ENCODE results near the gene AMFR. TPM values are rescaled to one million over a fixed set of nuclear protein-coding genes. Genes with fewer than 3 reads are reported as not detected.

AMFR gene
- total and polyA plus RNA-seq, 10 of the 15 experiments (the other 5 are each of a cell fraction or from before 2014, with no cell fraction given): 8.2 to 67.6 (median 28.1) TPM

- TF ChIP-seq RELB (IDR thresholded peaks at IDR 0.05; ENCODE audit: low read depth): no peak
- TF ChIP-seq BCLAF1 (IDR thresholded peaks at IDR 0.05): no peak
- TF ChIP-seq NRF1 (conservative IDR thresholded peaks at IDR 0.05; ENCODE audit: low read depth, low read length): no peak
These were observed 36.9 kb upstream of the AMFR start (continued) for GRCh38 chr16:56462064-56462796.

- Histone ChIP-seq H3K4me2 (ENCODE audit: control insufficient read depth, insufficient read depth) (no peak overlapping the region), H3K9me3 (replicated peaks; ENCODE audit: control insufficient read depth, insufficient read depth, low read length) (no peaks in the 10 kb centered on the region), H3K4me1 (ENCODE audit: control insufficient read depth, insufficient read depth, low read length) (peaks cover 3% of the 10 kb centered on the region; the same call in 1 of the 2 replicates), H3K27me3 (replicated peaks in 1 of 2; ENCODE audit: control insufficient read depth in 2 of 2, insufficient read depth in 2 of 2, low read length in 1 of 2) (no peaks in the 10 kb centered on the region), H3K9ac (ENCODE audit: control insufficient read depth, insufficient read depth, low read length) (no peak overlapping the region), H3K27ac (ENCODE audit: control insufficient read depth, insufficient read depth) (no peak overlapping the region), H2AFZ (ENCODE audit: control insufficient read depth, low read depth, low read length) (no peak overlapping the region), H4K20me1 (ENCODE audit: control insufficient read depth, insufficient read depth) (no peaks in the 10 kb centered on the region; the same call in 1 of the 2 replicates), H3K4me3 (no peak overlapping the region), H3K36me3 (ENCODE audit: control insufficient read depth in 2 of 2, insufficient read depth in 2 of 2, low read length in 1 of 2) (peaks cover 2 to 19% of the 10 kb centered on the region in 2 experiments), H3K79me2 (ENCODE audit: control insufficient read depth, insufficient read depth, low read length) (no peaks in the 10 kb centered on the region)
- 98% methylated on average over 2 of the region's 2 CpGs for WGBS (ENCODE audit: insufficient coverage, insufficient replicate concordance, low lambda C conversion rate, missing lambda C conversion rate)
- ChIA-PET SMC1A (ENCODE audit: uncharacterized antibody, unreplicated experiment) (interaction anchor here (0.7 to 1.3 kb wide), 4 partner anchors 12 to 40 kb away, joined by 3 to 5 read pairs (median 3); no protein-coding TSS in a partner anchor), CTCF (interaction anchor here (0.7 to 1.1 kb wide), 2 partner anchors 9 to 22 kb away, joined by 3 to 4 read pairs; partner anchors contain the start of genes NUDT21 and OGFOD1), POLR2A (interaction anchor here (1.9 kb wide), 1 partner anchor 9 kb away, joined by 8 read pairs; the partner anchor contains the start of genes NUDT21 and OGFOD1), RAD21 (ENCODE audit: unreplicated experiment) (interaction anchor here (1.0 kb wide), 1 partner anchor 242 kb away, joined by 5 read pairs; no protein-coding TSS in a partner anchor)
- ATAC-seq (no peak), DNase-seq (ENCODE audit: low read depth, low spot score) (no peak), FAIRE-seq (no peak)
- intact Hi-C loops (cut with micrococcal nuclease; ENCODE audit: unreplicated experiment): no loop called here
- BruUV-seq (replicated peaks): no TSS peak
- in situ Hi-C loops (cut with MboI): no loop called here
- TF ChIP-seq HDAC2 (IDR thresholded peaks at IDR 0.05) (no peak), SREBF2 (IDR thresholded peaks at IDR 0.05; ENCODE audit: low read length) (no peak), FOXM1 (IDR thresholded peaks at IDR 0.05; ENCODE audit: low read depth, low read length) (no peak), ZNF622 (IDR thresholded peaks at IDR 0.05) (no peak), CTCF (IDR thresholded peaks at IDR 0.05 in 2 of 3, conservative IDR thresholded peaks at IDR 0.05 in 1 of 3; ENCODE audit: control insufficient read depth in 2 of 3, extremely low read depth in 1 of 3, insufficient read depth in 1 of 3, low read depth in 3 of 3, low read length in 3 of 3) (no peak), ZNF687 (IDR thresholded peaks at IDR 0.05) (no peak), HDGF (IDR thresholded peaks at IDR 0.05) (no peak), STAT1 (conservative IDR thresholded peaks at IDR 0.05) (no peak)
These were observed 34.8 kb upstream of the AMFR start for GRCh38 chr16:56460101-56460500.

Data from GM12878 (cell line).